ENCODE data around the gene ZMAT2.
"Not testable (repeated sequence)": the region's sequence is repeated elsewhere in the genome, so short reads cannot be mapped to it uniquely, and the experiment has no call there.

Gene ZMAT2

DNA sequence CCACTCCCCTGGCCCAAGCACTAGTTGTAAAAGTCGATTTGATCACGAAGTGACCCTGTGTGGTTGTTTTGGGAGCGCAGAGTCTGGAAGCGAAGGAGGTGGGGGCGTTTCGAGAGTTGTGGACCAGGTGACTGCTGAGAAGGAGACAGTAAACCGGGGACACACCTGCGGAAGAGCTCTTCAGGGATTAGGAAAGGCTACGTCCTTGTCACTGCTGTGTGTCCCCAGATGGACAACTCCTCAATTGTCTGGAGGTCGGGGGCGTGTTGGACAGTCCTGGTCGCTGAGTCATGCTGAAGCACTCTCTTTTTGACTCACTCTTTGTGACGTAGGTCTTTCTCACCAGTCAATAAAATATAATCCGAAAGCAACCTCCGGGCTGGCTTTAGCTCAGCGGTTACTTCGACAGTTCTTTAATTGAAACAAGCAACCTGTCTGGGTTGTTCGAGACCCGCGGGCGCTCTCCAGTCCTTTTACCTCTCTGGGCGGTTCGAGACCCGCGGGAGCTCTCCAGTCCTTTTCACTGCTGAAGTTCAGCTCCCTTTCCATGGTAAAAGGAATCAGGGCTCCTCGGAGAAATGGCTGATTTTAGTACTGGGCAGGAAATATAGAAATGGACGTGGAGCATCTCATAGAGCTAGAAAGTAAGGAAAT lies 10.8 kb downstream of the ZMAT2 start:
- DNase-seq = peak; percentile 84

GRCh38 chr5:140711794-140712193 lies 11.5 kb downstream of the ZMAT2 start:
- DNase-seq = no peak

DNA sequence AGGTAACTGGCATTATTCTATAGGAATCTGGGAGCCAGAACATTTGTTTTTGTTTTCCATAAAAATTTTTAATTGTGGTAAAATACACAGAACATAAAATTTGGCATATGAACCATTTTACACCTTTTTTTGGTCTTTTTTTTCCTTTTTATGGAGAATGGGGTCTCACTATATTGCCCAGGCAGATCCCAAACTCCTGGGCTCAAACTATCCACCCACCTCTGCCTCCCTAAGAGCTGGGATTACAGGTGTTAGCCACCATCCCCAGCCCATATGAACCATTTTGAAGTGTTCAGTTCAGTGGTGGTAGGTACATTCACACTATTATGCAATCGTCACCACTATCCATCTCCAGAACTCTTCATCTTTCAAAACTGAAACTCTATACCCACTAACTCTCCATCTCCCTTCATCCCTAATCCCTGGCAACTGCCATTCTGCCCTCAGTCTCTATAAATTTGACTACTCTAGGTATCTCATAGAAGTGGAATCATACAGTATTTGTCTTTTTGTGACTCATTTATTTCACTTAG lies 13.4 kb downstream of the ZMAT2 start:
- DNase-seq = no peak

GRCh38 chr5:140716238-140716637 lies 16.0 kb downstream of the ZMAT2 start:
- DNase-seq = not testable (repeated sequence)

GRCh38 chr5:140718266-140718592 lies 18.0 kb downstream of the ZMAT2 start:
- no peak for DNase-seq

- DNase-seq = not testable (repeated sequence)
These were observed 20.5 kb downstream of the ZMAT2 start for GRCh38 chr5:140720738-140721137.

DNA sequence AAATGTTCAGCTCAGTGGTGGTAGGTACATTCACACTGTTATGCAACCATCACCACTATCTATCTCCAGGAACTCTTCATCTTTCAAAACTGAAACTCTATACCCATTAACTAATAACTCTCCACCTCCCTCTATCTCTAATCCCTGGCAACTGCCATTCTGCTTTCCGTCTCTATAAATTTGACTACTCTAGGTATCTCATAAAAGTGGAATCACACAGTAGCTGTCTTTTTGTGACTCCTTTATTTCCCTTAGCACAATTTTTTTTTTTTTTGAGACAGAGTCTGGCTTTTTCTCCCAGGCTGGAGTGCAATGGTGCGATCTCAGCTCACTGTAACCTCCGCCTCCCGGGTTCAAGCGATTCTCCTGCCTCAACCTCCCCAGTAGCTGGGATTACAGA lies 21.1 kb downstream of the ZMAT2 start:
- not testable (repeated sequence) for DNase-seq

DNA sequence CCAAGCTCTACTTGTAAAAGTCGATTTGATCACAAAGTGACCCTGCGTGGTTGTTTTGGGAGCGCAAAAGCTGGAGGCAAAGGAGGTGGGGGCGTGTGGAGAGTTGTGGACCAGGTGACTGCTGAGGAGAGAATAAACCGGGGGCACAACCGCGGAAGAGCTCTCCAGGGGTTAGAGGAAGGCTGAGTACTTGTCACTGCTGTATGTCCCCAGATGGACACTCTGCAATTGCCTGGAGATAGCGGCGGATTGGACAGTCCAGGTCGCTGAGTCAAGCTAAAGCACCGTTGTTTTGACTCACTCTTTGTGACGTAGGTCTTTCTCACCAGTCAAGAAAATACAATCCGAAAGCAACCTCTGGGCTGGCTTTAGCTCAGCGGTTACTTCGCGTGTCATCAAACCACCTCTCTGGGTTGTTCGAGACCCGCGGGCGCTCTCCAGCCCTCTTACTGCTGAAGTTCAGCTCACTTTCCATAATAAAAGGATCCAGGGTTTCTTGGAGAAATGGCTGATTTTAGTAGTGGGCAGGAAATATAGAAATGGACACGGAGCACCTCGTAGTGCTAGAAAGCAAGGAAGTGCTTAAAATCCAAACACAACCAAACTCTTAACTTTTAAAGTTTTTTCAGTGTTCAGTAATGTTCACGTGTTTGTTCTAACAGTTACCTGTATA lies 25.7 kb downstream of the ZMAT2 start:
- peak; percentile 46 for DNase-seq

DNA sequence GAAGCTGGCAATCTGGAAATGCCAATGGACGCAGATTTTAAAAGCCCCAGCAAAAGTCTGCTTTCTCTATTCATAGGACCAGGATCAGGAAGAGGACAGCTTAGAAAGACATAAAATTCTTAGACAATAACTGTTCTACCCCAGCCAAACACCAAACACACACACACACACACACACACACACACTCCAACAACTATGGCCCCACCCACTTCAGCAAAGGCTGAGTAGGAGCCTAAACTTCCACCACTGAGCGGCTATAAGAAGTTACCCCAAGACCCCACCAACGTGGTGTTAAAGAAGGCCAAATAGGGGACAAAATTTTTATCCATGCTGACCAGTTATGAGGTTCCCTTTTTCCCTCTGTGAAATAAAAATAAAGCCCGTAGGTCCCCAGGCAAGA lies 32.9 kb downstream of the ZMAT2 start:
- DNase-seq = no peak

DNA sequence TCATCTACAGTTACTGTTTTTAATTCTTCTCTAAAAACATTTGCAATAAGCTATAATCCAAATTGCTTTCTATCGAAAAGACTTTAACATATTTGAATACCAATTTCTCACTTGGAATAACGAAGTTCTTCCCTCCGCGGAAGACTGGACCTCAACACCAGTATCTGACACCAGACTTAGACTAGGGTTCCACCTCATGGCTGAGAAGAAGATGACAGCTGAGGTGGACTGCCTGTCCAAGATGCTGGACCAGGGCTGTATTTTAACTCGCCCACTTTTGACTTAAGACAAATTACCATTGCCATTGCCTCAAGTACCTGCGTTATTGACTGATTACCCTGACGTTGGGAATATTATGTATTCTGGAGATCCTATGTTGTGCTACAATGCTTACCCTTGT lies 34.1 kb downstream of the ZMAT2 start:
- DNase-seq = no peak

- no peak for DNase-seq
These were observed 37.2 kb downstream of the ZMAT2 start for GRCh38 chr5:140737486-140737885.

DNA sequence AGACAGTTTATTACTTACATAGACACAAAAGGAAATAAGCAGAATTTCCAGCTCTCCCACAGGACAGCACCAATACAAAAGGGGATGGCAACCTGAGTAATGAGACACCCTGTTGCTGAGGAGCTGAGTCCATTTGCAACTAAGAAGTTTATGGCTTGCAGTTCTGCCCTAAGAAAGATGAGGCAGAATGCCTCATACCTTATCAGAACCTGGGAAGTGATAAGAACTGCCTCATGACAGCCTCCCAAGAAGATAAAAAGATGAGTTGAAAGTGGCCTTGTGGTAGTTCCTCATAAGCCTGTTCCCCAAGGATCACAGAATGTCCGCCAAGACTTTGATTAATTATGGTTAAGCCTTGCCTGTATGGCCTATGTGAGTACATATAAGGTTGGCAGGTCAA lies 41.7 kb downstream of the ZMAT2 start:
- DNase-seq = no peak

- DNase-seq = no peak
These were observed 53.3 kb downstream of the ZMAT2 start for GRCh38 chr5:140753561-140753960.
